Ureter (tissue), 1 donor: ENCODE measurements around the gene PRRG4. TPM values are rescaled to one million over a fixed set of nuclear protein-coding genes. Genes with fewer than 3 reads are reported as not detected.
"Not testable (repeated sequence)": the region's sequence is repeated elsewhere in the genome, so short reads cannot be mapped to it uniquely, and the experiment has no call there.

Experiments used
- DNase-seq: peaks from one replicate; pipeline ENCODE4 v3.0.0-alpha.2; 2020; ENCODE audit warnings: low spot score
- total RNA-seq: library from RNA; stranded (reverse); gene quantifications from one replicate; pipeline ENCODE4 v1.2.4, GENCODE V29; 2023
- donor health status: DM: yes; HTN: yes; CAD: no.

The PRRG4 gene
- 8.6 TPM for total RNA-seq

DNA sequence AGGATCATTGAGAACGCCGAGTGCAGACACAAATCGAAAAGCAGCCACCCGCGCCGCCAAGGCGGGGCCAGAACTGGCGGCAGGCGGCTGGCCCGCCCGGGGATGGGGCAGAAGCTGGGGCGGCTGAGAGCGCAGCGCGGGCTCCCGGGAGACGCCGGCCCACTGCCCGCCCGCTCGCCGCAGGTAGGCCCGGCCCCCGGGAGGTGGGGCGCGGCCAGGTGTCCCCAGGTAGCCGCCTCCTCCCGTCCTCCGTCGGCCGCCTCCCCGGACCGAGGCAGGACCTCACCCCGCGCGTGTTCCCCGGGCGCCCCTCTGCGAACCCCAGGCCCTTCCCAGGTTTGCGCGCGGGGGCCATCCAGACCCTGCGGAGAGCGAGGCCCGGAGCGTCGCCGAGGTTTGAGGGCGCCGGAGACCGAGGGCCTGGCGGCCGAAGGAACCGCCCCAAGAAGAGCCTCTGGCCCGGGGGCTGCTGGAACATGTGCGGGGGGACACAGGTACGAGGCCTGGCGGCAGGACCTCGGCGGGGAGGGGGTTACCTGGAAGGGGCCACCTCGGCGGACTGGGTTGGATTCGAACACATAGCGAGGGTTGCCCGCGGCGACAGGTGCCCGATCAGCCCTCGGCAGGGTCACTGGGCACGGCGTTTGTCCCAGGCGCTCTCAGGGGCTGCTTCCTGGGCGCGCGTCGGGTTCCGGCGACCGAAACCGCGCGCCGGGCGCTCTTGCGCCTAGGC lies at the start of gene PRRG4:
PRRG4 (plus strand) TSS at position 248 of the 733 bp plus-strand sequence. CDS start 603 bp downstream, outside the sequence.
- peak; percentile 73 for DNase-seq

DNA sequence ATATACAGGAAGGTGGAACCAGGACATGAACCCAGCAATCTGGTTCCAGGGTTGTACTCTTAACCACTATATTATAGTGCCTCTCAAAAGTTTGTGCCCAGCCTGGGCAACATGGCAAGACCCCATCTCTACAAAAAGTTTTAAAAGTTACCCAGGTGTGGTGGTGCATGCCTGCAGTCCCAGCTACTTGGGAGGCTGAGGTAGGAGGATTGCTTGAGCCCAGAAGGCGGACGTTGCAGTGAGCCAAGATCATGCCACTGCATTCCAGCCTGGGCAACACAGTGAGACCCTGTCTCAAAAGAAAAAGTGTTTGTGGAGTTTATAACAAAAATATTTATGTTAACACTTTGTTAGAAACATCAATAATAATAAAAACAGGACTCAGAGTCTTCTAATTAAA lies 48.9 kb upstream of the PRRG4 start:
- DNase-seq: not testable (repeated sequence)

DNA sequence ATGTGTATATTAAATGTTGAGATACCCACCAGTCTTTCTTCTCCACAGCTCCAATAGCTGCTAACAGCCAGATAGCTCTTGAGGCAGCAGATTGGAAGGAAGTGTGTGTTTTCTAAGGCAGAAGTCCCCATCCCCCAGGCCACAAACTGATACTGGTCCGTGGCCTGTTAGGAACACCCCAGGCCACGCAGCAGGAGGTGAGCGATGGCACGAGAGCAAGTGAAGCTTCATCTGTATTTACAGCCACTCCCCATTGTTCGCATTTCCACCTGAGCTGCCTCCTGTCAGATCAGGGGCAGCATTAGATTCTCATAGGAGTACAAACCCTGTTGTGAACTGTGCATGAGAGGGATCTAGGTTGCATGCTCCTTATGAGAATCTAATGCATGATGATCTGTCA lies 48.0 kb upstream of the PRRG4 start:
- no peak for DNase-seq

DNA sequence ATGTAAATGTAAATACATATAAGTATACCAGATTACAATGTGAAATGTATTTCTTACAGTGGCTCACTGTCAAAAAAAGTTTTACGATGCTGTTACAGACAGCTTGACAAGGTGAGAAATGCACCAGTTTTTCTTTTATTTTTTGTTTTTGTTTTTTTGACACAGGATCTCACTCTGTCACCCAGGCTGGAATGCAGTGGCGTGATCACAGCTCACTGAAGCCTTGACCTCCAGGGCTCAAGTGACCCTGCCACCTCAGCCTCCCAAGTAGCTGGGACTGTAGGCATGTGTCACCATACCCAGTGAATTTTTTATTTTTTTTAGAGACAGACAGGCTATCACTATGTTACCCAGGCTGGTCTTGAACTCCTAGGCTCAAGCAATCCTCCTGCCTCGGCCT lies 44.5 kb upstream of the PRRG4 start:
- DNase-seq: no peak

DNA sequence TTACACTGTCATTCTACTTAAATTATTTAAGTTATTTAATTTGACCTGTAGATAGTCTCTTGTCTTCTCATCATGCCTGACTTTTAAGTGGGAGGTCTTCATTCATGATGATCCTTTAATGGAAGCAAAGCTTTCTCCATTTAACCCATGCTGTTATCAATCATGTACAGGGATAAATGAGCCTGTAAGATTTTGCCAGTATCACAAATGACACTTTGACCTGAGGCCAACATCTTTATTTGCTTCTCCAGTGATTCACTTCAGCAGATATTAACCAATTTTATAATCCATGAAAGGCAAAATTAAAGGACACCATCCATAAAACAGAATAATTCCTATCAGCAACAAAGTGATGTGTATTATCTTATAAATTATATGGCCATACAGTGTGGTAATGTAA lies 42.9 kb upstream of the PRRG4 start:
- DNase-seq: no peak

DNA sequence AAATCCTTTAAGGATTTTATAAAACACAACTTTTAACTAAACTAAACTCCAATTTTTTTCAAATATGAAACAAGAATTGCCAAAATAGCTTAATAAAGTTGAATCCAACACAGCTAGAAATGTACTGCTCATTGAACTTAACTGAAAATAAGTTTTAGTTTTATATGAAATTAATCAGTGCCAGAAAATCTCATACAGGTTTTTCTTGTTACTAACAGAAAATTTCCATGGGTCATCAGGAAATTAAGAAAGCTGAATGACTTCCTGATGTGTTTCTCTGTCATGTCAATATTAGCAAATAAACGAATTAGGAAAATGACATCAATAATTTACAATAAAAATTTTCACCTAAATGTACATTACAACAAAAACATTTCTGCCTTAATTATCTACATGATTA lies 38.8 kb upstream of the PRRG4 start:
- DNase-seq: no peak

DNA sequence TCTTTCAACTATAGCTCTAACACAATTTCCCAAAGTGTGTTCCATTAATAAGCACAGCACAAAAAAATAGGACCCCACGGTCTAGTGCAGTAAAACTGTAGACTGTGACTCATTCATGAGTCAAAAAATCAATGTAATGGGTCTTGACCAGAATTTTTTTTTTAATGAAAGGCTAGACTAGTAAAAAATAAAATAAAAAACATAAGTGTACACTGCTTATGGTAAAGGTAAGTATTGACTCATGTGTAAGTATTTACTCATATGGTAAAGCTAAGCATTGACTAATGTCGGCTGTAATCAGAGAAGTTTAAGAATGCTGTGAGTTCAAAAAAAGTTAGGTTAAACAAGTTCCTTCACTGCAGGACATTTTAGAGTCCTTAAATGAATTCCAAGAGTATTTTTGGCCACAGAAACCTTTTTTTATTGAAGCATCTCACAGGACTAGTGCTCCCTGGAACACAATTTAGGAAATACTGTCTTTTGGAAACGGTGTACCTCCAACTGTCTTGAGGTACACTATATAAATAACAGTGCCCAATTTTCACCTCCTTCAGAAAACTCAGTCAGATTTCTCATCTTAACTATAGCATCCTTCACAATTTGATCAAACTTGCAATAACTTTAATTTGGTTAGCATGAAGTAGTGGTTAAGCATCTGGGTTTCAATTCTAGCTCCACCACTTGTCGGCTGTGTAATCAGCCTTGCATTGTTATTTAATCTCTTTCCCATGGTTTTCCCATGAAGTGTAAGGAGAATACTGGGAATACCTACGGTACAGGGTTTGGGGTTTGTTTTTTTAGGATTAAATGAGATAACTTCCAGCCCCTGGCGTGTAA lies 37.4 kb upstream of the PRRG4 start:
- DNase-seq: no peak

DNA sequence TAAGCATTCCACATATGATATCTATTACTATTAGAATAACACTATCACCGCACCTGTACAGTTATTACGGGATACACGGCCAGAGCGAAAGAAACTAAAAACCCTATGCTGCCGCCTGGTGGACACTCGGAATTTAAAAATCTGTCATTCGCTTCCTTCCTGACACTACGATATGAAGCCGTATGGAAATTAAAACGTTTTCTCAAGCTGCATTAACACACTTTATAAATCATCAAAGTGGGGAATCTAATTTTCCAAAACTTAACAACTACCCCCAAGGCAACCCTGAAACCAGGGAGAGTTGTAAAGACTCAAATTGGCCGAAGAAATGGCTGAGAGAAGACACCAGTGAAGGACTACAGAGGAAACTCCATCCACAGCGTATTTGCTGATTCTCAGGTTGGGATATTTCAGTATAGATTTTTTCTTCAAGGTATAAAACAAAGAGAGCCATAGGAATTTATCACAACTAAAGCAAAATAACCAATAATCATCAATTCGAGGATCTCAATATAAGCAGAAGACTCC lies 36.7 kb upstream of the PRRG4 start:
- peak; percentile 66 for DNase-seq

DNA sequence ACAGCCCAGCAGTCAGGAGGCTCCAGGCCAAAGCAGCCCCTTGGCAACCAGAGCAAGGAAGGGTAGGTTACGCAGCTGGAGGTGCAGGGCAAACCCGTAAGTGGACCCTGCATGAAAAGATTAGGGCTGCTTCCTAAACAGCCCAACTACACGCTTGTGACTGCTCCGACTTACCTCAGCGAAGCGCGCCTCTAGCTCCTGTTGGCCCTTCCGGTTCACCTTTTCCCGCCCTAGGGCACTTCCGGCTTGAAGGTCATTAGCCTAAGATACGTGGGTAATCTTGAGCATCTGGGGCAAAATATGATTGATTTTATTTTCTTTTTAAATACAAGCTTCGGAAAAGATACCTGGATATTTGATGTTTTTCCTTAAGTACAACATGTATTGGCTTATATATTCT lies 35.3 kb upstream of the PRRG4 start, which contains the start of gene CCDC73:
CCDC73 (minus strand) TSS at position 224 of the 400 bp plus-strand sequence. CDS start 34,419 bp downstream, outside the sequence.
- no peak for DNase-seq

DNA sequence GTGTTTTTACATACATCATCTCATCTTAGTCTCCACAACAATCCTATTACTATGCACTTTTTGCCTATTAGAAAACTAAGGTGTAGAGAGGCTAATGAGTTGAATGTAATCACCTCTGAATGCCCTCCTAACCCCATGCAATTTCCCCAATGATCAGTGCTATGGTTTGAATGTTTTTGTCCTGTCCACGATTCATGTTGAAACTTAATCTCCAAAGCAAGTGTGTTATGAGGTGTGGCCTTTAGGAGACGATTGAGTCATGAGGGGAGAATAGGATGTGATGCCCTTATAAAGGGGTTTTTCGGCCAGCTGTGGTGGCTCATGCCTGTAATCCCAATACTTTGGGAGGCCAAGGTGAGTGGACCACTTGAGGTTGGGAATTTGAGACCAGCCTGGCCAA lies 33.3 kb upstream of the PRRG4 start:
- no peak for DNase-seq

DNA sequence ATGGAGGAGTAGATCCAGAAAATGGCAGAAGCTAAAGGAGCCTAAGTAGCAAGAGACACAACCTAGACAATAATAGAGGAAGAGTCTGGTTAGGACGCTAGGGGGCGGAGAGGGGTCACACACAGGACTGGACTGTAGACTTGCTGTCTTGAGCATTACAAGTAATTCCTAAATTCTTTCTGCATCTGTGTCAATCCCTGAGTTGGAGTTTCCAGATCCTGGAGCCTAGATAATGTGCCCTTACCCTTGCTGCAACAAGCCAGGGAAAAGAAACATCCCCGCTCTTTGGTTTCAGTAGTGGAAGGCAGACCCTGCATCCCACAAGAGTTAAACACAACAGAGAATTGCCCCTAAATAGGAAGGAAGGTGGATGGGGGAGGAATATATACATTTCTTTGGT lies 20.4 kb upstream of the PRRG4 start:
- DNase-seq: peak; percentile 72

DNA sequence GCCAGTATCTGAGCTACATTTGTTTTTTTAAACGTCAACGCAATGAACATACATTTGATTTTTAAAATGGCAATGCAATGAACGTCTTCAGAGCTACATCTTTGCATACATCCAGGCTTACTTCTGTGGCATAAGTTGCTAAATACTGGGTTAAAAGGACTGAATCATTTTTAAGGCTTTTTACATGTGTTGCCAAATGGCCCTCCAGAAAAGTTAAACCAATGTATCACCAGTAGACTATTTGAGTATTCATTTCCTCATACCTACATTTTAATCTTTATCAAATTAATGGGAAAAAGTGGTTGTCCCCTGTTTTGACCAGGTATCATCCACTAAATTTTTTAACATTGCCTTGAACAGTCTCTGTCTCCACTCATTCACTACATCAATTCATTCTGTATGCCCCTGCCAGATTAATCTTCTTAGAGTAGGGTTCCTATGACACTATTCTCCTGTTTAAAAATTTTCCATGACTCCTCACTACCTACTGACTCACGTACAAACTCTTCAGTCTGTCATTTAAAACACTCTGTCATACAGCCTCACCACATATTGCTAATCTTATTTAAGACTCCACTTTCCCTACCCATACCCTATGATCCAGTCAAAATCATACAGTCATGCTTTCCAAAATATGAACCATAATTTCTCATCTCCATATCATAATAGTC lies 12.4 kb upstream of the PRRG4 start:
- DNase-seq: no peak

DNA sequence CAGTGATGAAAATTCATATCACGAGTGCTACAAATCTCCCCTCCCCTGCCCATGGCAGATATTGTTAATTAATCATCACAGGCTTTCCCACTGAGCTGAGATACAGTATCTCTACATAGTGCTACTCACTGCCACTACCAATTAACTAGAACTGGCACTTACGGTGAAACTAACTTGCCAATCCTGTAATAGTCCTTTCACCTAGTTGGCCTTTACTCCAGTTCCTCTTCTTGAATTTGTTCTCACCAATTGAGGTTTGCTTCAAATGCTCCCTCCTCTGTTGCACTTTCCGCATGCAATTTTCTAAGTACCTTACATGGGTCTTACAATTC lies 11.9 kb upstream of the PRRG4 start:
- no peak for DNase-seq

DNA sequence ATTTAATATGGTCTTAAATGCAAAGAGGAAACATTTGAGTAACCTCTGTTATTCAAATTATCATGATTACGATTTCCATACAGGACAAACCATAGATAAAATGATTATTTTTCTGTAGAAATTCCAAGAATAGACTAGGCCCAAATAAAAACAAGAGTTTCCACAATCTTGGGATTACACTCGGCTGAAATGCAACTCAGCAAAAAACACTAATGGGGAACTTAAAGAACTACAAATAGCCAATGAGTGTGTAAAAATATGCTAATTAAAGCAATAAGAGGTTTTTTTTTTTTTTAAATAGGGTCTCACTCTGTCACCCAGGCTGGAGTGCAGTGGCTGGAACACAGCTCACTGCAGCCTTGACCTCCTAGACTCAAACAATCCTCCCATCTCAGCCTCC lies 10.5 kb upstream of the PRRG4 start:
- DNase-seq: no peak

DNA sequence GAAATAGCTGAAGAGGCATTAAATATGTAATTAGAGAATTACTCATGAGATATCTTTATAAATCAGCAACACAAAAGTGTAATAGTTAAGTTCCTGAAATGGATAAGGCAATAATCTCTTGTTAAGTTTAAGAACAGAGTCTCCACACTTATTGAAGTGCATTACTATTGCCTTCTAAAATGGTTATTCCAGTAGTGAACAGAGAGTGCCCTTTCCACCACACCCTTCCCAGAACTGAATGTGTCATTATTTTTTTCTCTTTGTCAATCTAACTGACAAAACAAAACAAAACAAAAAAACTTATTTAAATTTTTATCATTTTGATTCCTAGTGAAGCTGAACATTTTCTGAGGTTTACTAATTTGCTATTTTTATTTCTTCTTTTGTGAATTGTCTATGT lies 9.2 kb upstream of the PRRG4 start:
- DNase-seq: no peak

DNA sequence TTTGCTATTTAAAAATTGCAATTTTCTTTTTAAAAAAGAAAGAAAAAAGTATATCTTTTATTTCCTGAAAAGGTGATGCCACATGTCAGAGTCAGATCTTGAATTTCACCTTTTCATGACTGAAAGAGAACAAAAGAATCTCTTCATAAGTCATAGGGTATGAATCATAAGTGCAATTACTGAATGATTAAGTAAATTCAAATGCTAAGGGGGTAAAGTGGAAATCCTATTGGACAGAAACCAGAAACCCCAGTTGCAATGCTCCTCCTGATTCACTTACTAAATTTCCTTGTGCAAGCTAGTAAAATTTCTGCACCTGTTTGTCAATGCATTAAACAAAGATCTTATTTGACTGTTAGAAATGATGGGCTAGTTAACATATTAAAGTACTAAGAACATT lies 8.2 kb upstream of the PRRG4 start:
- no peak for DNase-seq

DNA sequence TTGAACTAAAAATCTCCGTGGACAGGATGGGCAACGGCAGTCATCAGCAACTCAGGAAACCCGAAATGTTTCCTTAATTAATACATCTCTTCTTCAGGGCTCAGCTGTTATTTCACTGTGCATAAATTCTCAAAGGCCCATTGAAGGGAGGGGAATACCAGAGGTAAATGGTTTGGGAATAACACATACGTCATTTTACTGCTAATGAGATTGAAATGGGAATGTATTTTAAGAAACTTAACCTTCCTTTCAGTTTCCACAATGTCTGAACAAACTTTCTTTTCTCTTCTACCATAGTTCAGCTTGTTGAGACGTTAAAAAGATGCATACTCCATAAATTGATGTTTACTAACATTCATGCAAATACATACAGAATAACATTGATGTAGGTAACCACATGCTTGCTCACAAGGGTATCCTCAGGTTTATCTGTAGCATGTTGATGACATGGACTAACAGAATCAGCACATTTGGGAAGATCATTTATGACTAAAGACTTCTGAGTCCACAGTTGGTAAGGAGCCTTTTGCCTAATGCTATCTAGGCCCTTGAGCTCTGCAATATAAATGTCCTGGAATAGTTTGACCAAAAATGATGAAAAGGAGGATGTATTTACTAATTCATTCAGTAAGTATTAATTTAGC lies 7.7 kb upstream of the PRRG4 start:
- DNase-seq: no peak

DNA sequence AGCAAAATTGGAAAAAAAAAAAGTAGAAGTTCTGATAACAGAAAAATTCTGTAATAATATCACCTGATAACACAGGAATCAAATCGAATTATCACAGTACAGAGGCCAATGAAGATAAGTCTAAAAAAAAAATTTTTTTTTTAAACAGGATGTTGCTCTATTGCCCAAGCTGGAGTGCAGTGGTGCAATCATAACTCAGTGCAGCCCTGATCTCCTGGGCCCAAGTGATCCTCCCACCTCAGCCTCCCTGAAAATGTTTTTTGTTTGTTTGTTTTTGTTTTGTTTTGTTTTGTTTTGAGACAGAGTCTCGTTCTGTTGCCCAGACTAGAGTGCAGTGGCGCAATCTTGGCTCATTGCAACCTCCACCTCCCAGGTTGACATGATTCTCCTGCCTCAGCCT lies 6.1 kb upstream of the PRRG4 start:
- not testable (repeated sequence) for DNase-seq

DNA sequence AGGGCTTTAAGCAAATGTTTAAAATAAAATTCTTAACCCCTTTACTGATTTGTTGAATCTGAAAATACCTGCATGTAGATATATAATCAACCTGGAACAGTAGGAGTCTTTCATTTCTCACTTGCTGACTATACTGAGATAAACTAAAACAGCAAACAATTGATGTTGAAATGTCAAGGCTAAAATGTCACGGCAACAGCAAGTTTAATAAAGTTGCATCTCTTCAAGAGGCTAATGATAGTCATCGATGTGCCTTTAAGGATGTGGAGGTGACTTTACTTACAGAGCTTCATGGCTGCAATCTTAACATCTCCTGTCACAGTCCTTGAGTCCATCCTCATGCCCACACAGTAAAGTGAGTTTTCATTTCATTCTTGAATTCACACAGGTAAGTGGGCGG lies 3.6 kb upstream of the PRRG4 start:
- no peak for DNase-seq

DNA sequence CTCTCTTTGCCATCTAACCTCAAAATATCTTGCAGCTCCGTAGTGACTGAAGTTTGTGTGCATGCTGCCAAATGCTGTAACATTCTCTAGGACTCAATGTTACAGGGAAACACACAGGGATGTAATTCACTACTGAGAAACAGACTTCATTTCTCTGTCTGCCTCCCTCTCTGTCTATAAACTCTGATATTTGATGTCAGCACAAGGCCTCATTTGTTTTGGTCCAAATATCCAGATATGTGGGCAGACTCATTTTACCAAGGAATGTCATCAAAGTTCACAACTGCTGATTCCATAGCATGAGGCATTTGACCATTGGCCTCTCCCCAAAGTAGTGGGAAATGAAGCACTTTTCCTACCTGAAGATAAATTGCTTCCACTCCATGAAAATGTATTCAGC lies 2.5 kb upstream of the PRRG4 start:
- no peak for DNase-seq

DNA sequence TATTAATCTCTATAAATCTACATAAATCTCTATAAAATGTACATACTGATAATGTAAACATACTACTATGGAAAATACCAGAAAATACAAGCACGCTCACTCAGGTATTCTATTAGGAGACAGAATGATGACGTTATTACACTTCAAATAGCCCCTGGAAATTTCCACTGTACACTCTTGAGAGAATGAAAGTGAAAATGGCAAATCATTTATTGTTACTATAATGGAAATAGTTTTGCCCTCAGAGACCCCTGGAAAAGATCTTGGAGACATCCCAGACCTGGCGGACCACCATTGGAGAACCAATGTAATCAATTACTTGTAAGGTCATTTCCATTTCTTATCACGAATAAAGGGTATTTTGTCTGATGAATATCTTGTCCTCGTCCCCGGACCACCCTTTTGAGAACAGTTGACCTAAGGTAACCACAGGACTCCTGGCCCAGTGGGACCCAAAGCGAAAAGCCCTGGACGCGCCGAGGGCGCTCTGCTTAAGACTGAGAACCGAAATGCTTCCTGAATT lies 509 bp upstream of the PRRG4 start:
- no peak for DNase-seq

DNA sequence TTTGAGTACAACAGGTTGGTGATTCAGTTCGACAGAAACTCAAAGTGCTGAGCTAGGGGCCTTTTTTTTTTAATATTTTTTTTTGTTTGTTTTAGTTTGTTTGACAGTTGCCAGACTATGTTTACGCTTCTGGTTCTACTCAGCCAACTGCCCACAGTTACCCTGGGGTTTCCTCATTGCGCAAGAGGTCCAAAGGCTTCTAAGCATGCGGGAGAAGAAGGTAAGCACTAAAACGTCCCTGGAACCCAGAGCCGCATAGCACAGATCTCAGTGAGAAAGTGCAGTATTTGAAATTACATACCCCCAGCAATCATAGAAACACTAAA lies 649 bp downstream of the PRRG4 start:
- DNase-seq: peak; percentile 65
